WI38 (cell line): ENCODE results near the gene P4HTM.

Experiments used
- H3K4me3 ChIP-seq: 2 replicates; pipeline ENCODE4 v1.5.1; 2011; ENCODE audit warnings: low read depth, mild to moderate bottlenecking, control low read depth, low read length
- TF ChIP-seq, protein P1 (sequence below): IDR thresholded peaks from 2 replicates; pipeline ENCODE4 v1.5.1; 2012; ENCODE audit warnings: low read depth, mild to moderate bottlenecking, control low read depth, low read length

Gene P4HTM, protein sequence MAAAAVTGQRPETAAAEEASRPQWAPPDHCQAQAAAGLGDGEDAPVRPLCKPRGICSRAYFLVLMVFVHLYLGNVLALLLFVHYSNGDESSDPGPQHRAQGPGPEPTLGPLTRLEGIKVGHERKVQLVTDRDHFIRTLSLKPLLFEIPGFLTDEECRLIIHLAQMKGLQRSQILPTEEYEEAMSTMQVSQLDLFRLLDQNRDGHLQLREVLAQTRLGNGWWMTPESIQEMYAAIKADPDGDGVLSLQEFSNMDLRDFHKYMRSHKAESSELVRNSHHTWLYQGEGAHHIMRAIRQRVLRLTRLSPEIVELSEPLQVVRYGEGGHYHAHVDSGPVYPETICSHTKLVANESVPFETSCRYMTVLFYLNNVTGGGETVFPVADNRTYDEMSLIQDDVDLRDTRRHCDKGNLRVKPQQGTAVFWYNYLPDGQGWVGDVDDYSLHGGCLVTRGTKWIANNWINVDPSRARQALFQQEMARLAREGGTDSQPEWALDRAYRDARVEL

DNA sequence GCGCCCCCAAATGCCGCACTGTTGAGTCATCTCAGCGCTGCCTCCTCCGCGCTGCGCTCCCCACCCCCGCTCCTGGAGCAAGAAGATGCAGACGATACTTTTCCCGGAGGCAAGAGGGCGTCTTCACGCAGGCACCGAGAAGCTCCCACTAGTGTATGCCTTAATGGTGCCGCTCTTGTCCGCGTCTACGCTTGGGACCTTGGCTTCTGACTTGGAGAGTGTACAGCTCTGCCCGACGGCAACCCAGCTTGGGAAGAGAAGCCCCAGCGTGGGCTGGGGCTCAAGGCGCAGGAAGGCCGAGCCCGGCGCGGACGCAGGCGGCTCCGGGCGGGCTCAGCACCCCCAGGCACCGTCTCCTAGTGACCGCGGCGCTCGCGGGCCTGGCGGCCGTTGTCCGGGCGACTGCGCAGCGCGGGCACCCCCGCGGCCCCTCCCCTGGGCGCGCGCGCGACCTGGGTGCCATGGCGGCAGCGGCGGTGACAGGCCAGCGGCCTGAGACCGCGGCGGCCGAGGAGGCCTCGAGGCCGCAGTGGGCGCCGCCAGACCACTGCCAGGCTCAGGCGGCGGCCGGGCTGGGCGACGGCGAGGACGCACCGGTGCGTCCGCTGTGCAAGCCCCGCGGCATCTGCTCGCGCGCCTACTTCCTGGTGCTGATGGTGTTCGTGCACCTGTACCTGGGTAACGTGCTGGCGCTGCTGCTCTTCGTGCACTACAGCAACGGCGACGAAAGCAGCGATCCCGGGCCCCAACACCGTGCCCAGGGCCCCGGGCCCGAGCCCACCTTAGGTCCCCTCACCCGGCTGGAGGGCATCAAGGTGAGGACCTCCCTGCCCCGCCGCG is at the start of gene P4HTM:
Gene P4HTM (plus strand): TSS at position 446 of the 840 bp plus-strand sequence. CDS start 16 bp downstream, at position 462.
- peak within 1 kb of the TSS; percentile 80 for H3K4me3 ChIP-seq
- TF ChIP-seq, protein P1, sequence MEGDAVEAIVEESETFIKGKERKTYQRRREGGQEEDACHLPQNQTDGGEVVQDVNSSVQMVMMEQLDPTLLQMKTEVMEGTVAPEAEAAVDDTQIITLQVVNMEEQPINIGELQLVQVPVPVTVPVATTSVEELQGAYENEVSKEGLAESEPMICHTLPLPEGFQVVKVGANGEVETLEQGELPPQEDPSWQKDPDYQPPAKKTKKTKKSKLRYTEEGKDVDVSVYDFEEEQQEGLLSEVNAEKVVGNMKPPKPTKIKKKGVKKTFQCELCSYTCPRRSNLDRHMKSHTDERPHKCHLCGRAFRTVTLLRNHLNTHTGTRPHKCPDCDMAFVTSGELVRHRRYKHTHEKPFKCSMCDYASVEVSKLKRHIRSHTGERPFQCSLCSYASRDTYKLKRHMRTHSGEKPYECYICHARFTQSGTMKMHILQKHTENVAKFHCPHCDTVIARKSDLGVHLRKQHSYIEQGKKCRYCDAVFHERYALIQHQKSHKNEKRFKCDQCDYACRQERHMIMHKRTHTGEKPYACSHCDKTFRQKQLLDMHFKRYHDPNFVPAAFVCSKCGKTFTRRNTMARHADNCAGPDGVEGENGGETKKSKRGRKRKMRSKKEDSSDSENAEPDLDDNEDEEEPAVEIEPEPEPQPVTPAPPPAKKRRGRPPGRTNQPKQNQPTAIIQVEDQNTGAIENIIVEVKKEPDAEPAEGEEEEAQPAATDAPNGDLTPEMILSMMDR, result peak; percentile 31

DNA sequence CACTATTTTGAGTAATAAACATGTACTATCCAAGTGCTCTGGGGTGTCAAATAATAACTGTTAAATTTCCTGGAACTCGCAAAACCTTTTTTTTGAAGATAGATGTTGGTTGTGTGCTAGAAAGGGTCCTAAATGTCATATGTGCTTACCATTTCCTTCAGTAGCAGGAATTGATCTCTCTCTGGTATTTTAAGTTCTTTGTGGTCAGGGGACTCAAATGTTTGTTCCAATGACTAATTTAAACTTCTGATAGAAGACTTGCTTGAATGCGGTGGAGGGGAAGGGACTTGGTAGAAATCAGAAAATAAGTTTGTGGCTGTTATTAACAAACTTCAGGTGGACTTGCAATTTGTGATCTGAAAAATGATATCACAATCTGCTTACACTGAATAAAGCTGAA is 44.6 kb upstream of the P4HTM start:
- TF ChIP-seq, protein P1, result no peak
- no peak overlapping the region for H3K4me3 ChIP-seq

DNA sequence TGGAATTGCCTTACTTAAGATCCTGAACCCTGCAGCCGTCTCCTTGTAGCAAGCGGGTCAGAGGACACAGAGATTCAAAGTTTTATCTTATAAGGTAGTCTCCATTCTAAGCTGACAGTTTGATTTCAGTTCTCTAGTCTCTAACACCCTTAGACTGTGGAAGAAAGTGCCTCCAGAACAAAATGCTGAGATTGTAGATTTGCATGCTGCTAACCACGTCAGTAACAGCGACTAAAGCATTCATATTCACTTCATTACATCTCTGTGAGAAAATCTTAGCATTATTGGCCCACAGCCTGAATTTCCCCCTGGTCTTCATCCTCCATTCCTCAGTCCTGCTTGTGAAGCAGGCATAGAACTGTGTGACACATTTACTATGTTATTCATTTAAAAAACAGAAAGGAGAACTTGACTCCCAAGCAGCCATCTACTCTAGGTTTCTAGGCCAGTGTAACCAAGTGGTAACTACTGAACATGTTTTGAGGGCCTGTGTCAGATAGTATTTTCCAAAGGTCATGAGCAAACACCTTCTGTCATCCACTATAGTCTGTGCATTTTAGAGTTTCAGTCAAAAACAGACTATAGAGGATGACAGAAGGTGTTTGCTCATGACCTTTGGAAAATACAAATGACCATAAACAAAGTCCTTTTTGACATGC is 44.0 kb upstream of the P4HTM start:
- TF ChIP-seq, protein P1, result no peak
- no peak overlapping the region for H3K4me3 ChIP-seq

DNA sequence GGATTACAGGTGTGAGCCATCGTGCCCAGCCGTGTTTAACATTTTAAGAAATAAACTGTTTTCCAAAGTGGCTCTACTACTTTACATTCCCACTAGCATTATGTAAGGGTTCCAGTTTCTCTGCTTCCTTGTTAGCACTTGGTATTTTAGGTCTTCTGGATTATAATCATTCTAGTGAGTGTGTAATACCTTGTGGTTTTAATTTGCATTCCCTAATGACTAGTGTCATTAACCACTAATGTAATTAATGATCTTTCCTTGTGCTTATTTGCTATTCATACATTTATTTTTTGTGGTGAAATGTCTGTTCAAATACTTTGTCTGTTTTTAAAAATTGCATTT is 40.7 kb upstream of the P4HTM start:
- H3K4me3 ChIP-seq, result no peak overlapping the region
- TF ChIP-seq, protein P1, result no peak

DNA sequence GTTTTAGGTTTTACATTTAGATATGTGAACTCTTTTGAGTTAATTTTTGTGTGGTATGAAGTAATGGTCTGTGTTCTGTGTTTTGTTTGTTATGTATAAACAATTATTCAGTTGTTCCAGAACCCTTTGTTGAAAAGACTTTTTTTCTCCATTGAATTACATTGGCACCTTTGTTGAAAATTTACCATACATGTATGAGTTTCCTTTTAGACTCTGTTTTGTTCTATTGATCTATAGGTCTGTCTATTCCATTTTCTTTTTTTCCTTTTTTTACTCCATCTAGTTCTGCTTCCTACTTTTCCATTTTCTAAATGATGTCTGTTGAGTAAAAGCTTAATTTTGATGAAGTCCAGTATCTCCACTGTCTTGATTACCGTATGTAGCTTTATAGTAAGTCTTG is 40.0 kb upstream of the P4HTM start:
- no peak overlapping the region for H3K4me3 ChIP-seq
- TF ChIP-seq, protein P1, result no peak

DNA sequence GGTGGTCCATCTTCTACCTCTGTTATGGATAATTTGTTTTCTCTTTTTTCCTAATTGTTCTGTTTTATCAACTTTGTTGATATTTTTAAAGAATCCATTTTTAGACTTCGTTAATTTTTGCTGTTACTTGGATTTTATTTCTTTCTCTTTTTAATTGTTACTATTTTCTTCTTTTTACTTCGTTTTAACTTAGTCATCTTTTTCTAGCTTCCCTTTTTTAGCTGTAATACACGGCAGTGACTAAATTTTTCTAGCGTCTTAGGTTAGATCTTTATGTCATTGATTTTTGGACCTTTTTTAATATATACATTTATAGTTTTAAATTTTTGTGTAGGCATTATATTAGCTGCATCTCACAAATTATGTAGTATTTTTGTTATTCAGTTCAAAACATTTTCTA is 38.3 kb upstream of the P4HTM start:
- no peak overlapping the region for H3K4me3 ChIP-seq
- TF ChIP-seq, protein P1, result no peak
